GM23338 (cell line): Measurements from ENCODE around the gene EXO1. TPM values are rescaled to one million over a fixed set of nuclear protein-coding genes. Genes with fewer than 3 reads are reported as not detected.

ENCODE experiments used
- ATAC-seq: fragments of 200-7000 bp; cut with Tn5 transposase; 3 replicates; pipeline ENCODE4 v1.9.1; 2020
- DNase-seq: peaks from one replicate; pipeline ENCODE4 v3.0.0-alpha.2; 2015; ENCODE audit warnings: low spot score
- H2AFZ ChIP-seq: fragments of 200-600 bp; sonication (generic); 2 replicates; pipeline ENCODE4 v1.8.0; 2016; ENCODE audit warnings: antibody characterized with exemption, mild to moderate bottlenecking, moderate library complexity
- H3F3A ChIP-seq: fragments of 200-600 bp; sonication (generic); replicated peaks from 2 replicates; pipeline ENCODE4 v1.8.0; 2017; ENCODE audit warnings: antibody characterized with exemption, mixed run types, low read depth
- H3K27ac ChIP-seq: fragments of 200-600 bp; sonication (generic); 2 replicates; pipeline ENCODE4 v1.6.1; 2016; ENCODE audit warnings: low read depth
- H3K27me3 ChIP-seq: fragments of 200-600 bp; sonication (generic); 2 replicates; pipeline ENCODE4 v1.8.0; 2016; ENCODE audit warnings: mild to moderate bottlenecking, mixed run types, moderate library complexity; ENCODE audit not compliant: insufficient read depth
- H3K36me3 ChIP-seq: fragments of 200-600 bp; sonication (generic); 2 replicates; pipeline ENCODE4 v1.8.0; 2016; ENCODE audit warnings: mild to moderate bottlenecking; ENCODE audit not compliant: insufficient read depth
- H3K4me1 ChIP-seq: fragments of 200-600 bp; sonication (generic); 2 replicates; pipeline ENCODE4 v1.8.0; 2016; ENCODE audit warnings: mild to moderate bottlenecking, moderate library complexity; ENCODE audit not compliant: insufficient read depth
- H3K4me2 ChIP-seq: fragments of 200-600 bp; sonication (generic); 2 replicates; pipeline ENCODE4 v1.7.1; 2017; ENCODE audit warnings: mixed run types
- H3K4me3 ChIP-seq: fragments of 200-600 bp; sonication (generic); 2 replicates; pipeline ENCODE4 v1.6.1; 2016; ENCODE audit warnings: mixed run types
- H3K79me2 ChIP-seq: fragments of 200-600 bp; sonication (generic); replicated peaks from 2 replicates; pipeline ENCODE4 v1.8.0; 2017; ENCODE audit warnings: mild to moderate bottlenecking; ENCODE audit not compliant: insufficient read depth
- H3K9me2 ChIP-seq: fragments of 200-600 bp; sonication (generic); 2 replicates; pipeline ENCODE4 v1.8.0; 2017; ENCODE audit not compliant: insufficient read depth
- H4K20me1 ChIP-seq: fragments of 200-600 bp; sonication (generic); replicated peaks from 2 replicates; pipeline ENCODE4 v1.8.0; 2017; ENCODE audit warnings: mild to moderate bottlenecking; ENCODE audit not compliant: insufficient read depth
- H3K27ac Mint-ChIP-seq: 2 replicates; pipeline ENCODE4 v1.8.0; 2020; ENCODE audit warnings: inconsistent platforms, mild to moderate bottlenecking, moderate library complexity, mixed read lengths
- H3K27me3 Mint-ChIP-seq: 3 replicates; pipeline ENCODE4 v1.8.0; 2022; ENCODE audit warnings: low read depth, mild to moderate bottlenecking, moderate library complexity, mixed read lengths, inconsistent platforms; ENCODE audit not compliant: insufficient read depth, poor library complexity
- H3K36me3 Mint-ChIP-seq: 3 replicates; pipeline ENCODE4 v1.8.0; 2021; ENCODE audit warnings: low read depth, mild to moderate bottlenecking, inconsistent platforms, moderate library complexity, mixed read lengths
- H3K4me1 Mint-ChIP-seq: 3 replicates; pipeline ENCODE4 v1.8.0; 2020; ENCODE audit warnings: mild to moderate bottlenecking, inconsistent platforms, mixed read lengths
- H3K4me3 Mint-ChIP-seq: 3 replicates; pipeline ENCODE4 v1.8.0; 2021; ENCODE audit warnings: moderate library complexity, mild to moderate bottlenecking, inconsistent platforms, mixed read lengths
- H3K9me3 Mint-ChIP-seq: 3 replicates; pipeline ENCODE4 v1.8.0; 2020; ENCODE audit warnings: moderate library complexity, mild to moderate bottlenecking, inconsistent platforms, mixed read lengths
- CREB1 ChIP-seq: fragments of 250-450 bp; sonication (Bioruptor Pico); IDR thresholded peaks from 2 replicates; pipeline ENCODE4 v1.5.0; 2020; ENCODE audit warnings: low read depth, mild to moderate bottlenecking, moderate library complexity
- CTCF ChIP-seq, 2 experiments: fragments of 200-600 bp in 1 of 2; sonication (generic) in 1 of 2; conservative IDR thresholded peaks; 2 replicates each; pipeline versions ENCODE4 v1.5.1 to v1.6.1; 2016 to 2017; ENCODE audit warnings: antibody characterized with exemption in 2 of 2, low read depth in 2 of 2, mild to moderate bottlenecking in 2 of 2, moderate library complexity in 1 of 2
- EZH2 ChIP-seq: fragments of 200-600 bp; sonication (generic); IDR thresholded peaks from one replicate; pipeline ENCODE4 v1.8.0; 2017; ENCODE audit warnings: antibody characterized with exemption, mild to moderate bottlenecking, low read depth; ENCODE audit not compliant: unreplicated experiment
- EZH2phosphoT487 ChIP-seq: fragments of 200-600 bp; sonication (generic); IDR thresholded peaks from one replicate; pipeline ENCODE4 v1.8.1; 2018; ENCODE audit warnings: antibody characterized with exemption; ENCODE audit not compliant: unreplicated experiment
- JUNB ChIP-seq: IDR thresholded peaks from one replicate; pipeline ENCODE4 v1.6.1; 2016; ENCODE audit warnings: antibody characterized with exemption; ENCODE audit not compliant: unreplicated experiment
- NANOG ChIP-seq: IDR thresholded peaks from 2 replicates; pipeline ENCODE4 v1.6.1; 2016; ENCODE audit warnings: antibody characterized with exemption, borderline replicate concordance
- POLR2AphosphoS5 ChIP-seq: IDR thresholded peaks from 2 replicates; pipeline ENCODE4 v1.6.1; 2016; ENCODE audit warnings: antibody characterized with exemption, low read depth
- STAT1 ChIP-seq: IDR thresholded peaks from one replicate; pipeline ENCODE4 v1.6.1; 2016; ENCODE audit warnings: antibody characterized with exemption; ENCODE audit not compliant: unreplicated experiment
- ZNF114 ChIP-seq: fragments of 250-450 bp; sonication (Bioruptor Pico); IDR thresholded peaks from 2 replicates; pipeline ENCODE4 v1.5.0; 2020; ENCODE audit warnings: mild to moderate bottlenecking, moderate library complexity
- ZNF331 ChIP-seq: fragments of 250-450 bp; sonication (Bioruptor Pico); IDR thresholded peaks from 2 replicates; pipeline ENCODE4 v1.5.0; 2020; ENCODE audit warnings: low read depth, mild to moderate bottlenecking, moderate library complexity
- polyA plus RNA-seq: library from polyadenylated mRNA; unstranded; fragments of >200 nt; fragmentation: Nextera tagmentation; extraction: Ambion mirVana; gene quantifications from 2 replicates; pipeline ENCODE4 v1.2.1, GENCODE V29; 2016
- total RNA-seq: library from RNA; depleted of rRNA; stranded (reverse); fragments of >200 nt; shearing (Covaris generic); gene quantifications from 2 replicates; pipeline ENCODE4 v1.2.3, GENCODE V29; 2014
- TF ChIP-seq, protein P1 (sequence below): IDR thresholded peaks from one replicate; pipeline ENCODE4 v1.6.1; 2018; ENCODE audit warnings: antibody characterized with exemption; ENCODE audit not compliant: unreplicated experiment
- TF ChIP-seq, protein P2 (sequence below): fragments of 250-450 bp; sonication (Bioruptor Pico); IDR thresholded peaks from 2 replicates; pipeline ENCODE4 v1.5.0; 2020; ENCODE audit warnings: mild to moderate bottlenecking, moderate library complexity
- TF ChIP-seq, protein P3 (sequence below): IDR thresholded peaks from 2 replicates; pipeline ENCODE4 v1.6.1; 2016; ENCODE audit warnings: antibody characterized with exemption

Gene EXO1
- total and polyA plus RNA-seq, 2 experiments from 2014 or later = 16.2 to 34.0 TPM

DNA sequence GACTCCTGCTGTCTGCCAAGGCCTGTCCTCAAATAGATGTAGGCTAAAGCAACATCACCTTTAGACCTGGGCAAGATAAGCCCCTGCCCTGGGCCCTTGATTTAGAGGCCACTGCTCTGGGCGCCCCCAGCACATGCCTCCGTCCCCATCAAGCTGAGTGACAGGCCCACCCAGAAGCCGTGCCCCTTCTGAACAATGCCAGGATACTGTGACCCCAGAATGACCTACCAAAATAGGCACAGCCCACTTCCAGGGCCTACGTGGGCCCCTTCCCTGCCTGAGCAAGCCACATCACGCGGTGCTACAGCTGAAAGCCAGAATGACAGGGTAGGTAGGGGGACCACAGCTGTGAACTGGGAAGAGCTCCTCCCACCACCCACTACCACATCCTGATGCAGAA lies 84.8 kb downstream of the EXO1 start:
- Histone ChIP-seq H3K4me1 (no peaks in the 10 kb centered on the region), H3K79me2 (no peaks in the 10 kb centered on the region), H3K27ac (no peak overlapping the region), H4K20me1 (no peaks in the 10 kb centered on the region), H3F3A (no peaks in the 10 kb centered on the region), H3K27me3 (no peaks in the 10 kb centered on the region), H3K4me3 (no peak overlapping the region), H3K9me2 (no peaks in the 10 kb centered on the region), H3K4me2 (no peak overlapping the region), H2AFZ (no peak overlapping the region), H3K36me3 (no peaks in the 10 kb centered on the region)
- Mint-ChIP-seq H3K27ac (no peak overlapping the region), H3K4me3 (no peak overlapping the region), H3K27me3 (no peaks in the 10 kb centered on the region), H3K9me3 (no peaks in the 10 kb centered on the region; the same call in 2 of the 3 replicates), H3K4me1 (peaks cover 10% of the 10 kb centered on the region), H3K36me3 (no peaks in the 10 kb centered on the region; the same call in 2 of the 3 replicates)
- ATAC-seq (no peak), DNase-seq (no peak)
- no peak for TF ChIP-seq EZH2
- TF ChIP-seq, protein P1, sequence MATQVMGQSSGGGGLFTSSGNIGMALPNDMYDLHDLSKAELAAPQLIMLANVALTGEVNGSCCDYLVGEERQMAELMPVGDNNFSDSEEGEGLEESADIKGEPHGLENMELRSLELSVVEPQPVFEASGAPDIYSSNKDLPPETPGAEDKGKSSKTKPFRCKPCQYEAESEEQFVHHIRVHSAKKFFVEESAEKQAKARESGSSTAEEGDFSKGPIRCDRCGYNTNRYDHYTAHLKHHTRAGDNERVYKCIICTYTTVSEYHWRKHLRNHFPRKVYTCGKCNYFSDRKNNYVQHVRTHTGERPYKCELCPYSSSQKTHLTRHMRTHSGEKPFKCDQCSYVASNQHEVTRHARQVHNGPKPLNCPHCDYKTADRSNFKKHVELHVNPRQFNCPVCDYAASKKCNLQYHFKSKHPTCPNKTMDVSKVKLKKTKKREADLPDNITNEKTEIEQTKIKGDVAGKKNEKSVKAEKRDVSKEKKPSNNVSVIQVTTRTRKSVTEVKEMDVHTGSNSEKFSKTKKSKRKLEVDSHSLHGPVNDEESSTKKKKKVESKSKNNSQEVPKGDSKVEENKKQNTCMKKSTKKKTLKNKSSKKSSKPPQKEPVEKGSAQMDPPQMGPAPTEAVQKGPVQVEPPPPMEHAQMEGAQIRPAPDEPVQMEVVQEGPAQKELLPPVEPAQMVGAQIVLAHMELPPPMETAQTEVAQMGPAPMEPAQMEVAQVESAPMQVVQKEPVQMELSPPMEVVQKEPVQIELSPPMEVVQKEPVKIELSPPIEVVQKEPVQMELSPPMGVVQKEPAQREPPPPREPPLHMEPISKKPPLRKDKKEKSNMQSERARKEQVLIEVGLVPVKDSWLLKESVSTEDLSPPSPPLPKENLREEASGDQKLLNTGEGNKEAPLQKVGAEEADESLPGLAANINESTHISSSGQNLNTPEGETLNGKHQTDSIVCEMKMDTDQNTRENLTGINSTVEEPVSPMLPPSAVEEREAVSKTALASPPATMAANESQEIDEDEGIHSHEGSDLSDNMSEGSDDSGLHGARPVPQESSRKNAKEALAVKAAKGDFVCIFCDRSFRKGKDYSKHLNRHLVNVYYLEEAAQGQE = no peak
- TF ChIP-seq NANOG = no peak
- no peak for TF ChIP-seq ZNF331 (CRISPR knock-in tag)
- TF ChIP-seq, protein P2, sequence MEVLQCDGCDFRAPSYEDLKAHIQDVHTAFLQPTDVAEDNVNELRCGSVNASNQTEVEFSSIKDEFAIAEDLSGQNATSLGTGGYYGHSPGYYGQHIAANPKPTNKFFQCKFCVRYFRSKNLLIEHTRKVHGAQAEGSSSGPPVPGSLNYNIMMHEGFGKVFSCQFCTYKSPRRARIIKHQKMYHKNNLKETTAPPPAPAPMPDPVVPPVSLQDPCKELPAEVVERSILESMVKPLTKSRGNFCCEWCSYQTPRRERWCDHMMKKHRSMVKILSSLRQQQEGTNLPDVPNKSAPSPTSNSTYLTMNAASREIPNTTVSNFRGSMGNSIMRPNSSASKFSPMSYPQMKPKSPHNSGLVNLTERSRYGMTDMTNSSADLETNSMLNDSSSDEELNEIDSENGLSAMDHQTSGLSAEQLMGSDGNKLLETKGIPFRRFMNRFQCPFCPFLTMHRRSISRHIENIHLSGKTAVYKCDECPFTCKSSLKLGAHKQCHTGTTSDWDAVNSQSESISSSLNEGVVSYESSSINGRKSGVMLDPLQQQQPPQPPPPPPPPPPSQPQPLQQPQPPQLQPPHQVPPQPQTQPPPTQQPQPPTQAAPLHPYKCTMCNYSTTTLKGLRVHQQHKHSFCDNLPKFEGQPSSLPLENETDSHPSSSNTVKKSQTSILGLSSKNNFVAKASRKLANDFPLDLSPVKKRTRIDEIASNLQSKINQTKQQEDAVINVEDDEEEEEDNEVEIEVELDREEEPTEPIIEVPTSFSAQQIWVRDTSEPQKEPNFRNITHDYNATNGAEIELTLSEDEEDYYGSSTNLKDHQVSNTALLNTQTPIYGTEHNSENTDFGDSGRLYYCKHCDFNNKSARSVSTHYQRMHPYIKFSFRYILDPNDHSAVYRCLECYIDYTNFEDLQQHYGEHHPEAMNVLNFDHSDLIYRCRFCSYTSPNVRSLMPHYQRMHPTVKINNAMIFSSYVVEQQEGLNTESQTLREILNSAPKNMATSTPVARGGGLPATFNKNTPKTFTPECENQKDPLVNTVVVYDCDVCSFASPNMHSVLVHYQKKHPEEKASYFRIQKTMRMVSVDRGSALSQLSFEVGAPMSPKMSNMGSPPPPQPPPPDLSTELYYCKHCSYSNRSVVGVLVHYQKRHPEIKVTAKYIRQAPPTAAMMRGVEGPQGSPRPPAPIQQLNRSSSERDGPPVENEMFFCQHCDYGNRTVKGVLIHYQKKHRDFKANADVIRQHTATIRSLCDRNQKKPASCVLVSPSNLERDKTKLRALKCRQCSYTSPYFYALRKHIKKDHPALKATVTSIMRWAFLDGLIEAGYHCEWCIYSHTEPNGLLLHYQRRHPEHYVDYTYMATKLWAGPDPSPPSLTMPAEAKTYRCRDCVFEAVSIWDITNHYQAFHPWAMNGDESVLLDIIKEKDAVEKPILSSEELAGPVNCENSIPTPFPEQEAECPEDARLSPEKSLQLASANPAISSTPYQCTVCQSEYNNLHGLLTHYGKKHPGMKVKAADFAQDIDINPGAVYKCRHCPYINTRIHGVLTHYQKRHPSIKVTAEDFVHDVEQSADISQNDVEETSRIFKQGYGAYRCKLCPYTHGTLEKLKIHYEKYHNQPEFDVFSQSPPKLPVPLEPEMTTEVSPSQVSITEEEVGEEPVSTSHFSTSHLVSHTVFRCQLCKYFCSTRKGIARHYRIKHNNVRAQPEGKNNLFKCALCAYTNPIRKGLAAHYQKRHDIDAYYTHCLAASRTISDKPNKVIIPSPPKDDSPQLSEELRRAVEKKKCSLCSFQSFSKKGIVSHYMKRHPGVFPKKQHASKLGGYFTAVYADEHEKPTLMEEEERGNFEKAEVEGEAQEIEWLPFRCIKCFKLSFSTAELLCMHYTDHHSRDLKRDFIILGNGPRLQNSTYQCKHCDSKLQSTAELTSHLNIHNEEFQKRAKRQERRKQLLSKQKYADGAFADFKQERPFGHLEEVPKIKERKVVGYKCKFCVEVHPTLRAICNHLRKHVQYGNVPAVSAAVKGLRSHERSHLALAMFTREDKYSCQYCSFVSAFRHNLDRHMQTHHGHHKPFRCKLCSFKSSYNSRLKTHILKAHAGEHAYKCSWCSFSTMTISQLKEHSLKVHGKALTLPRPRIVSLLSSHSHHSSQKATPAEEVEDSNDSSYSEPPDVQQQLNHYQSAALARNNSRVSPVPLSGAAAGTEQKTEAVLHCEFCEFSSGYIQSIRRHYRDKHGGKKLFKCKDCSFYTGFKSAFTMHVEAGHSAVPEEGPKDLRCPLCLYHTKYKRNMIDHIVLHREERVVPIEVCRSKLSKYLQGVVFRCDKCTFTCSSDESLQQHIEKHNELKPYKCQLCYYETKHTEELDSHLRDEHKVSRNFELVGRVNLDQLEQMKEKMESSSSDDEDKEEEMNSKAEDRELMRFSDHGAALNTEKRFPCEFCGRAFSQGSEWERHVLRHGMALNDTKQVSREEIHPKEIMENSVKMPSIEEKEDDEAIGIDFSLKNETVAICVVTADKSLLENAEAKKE (CRISPR knock-in tag) = no peak
- no peak for TF ChIP-seq JUNB
- TF ChIP-seq POLR2AphosphoS5 = no peak
- no peak for TF ChIP-seq CTCF (conservative IDR thresholded peaks at IDR 0.05; ENCODE audit: low read depth in 2 of 2)
- TF ChIP-seq CREB1 (CRISPR knock-in tag) = no peak
- no peak for TF ChIP-seq STAT1
- no peak for TF ChIP-seq EZH2phosphoT487
- no peak for TF ChIP-seq ZNF114
- TF ChIP-seq, protein P3, sequence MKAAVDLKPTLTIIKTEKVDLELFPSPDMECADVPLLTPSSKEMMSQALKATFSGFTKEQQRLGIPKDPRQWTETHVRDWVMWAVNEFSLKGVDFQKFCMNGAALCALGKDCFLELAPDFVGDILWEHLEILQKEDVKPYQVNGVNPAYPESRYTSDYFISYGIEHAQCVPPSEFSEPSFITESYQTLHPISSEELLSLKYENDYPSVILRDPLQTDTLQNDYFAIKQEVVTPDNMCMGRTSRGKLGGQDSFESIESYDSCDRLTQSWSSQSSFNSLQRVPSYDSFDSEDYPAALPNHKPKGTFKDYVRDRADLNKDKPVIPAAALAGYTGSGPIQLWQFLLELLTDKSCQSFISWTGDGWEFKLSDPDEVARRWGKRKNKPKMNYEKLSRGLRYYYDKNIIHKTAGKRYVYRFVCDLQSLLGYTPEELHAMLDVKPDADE = no peak
